ENCODE measurements around the gene PSMB3.

PSMB3 gene

DNA sequence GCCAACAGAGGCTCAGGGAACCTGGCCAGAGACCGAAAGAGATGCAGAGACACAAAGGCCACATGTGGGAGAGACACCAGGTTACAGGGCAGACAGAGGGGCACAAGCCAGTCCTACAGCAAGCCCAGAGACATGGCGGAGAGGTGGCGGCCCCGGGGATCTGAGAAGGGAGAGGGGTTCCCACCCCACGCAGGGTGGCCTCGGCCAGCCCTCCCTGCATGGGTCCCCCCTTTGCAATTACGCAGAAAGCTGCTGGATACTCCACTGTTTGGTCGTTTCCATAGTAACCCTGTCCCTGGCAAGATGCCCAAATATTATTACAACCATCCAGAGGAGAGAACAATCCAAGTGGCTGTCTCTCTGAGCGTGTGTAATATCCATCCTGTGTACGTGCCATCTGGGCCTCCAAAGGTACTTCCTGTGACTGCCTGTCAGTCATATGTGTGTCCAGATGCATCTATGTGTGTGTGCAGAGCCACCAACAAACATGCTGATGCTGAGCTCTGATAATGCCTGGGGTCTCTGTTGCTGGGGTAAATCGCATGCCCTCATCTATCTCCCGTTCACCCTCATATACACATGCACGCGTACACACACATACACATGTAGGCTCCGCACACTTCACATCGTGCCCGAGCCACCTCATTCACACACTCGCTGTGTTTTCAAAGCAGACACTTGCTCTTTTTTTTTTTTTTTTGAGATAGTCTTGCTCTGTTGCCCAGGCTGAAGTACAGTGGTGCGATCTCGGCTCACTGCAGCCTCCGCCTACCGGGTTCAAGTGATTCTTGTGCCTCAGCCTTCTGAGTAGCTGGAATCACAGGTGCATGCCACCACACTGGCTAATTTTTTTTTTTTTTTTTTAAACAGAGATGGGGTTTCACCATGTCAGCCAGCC is 9.9 kb upstream of the PSMB3 start:
- H3K27ac ChIP-seq (ENCODE audit: low read depth, low read length): peak overlapping the region; percentile 41
- peaks cover 0 to 23% (median 22%) of the 10 kb centered on the region in 5 donors for H3K36me3 ChIP-seq (ENCODE audit: control insufficient read depth in 5 of 5, insufficient read depth in 5 of 5, low read length in 5 of 5)

DNA sequence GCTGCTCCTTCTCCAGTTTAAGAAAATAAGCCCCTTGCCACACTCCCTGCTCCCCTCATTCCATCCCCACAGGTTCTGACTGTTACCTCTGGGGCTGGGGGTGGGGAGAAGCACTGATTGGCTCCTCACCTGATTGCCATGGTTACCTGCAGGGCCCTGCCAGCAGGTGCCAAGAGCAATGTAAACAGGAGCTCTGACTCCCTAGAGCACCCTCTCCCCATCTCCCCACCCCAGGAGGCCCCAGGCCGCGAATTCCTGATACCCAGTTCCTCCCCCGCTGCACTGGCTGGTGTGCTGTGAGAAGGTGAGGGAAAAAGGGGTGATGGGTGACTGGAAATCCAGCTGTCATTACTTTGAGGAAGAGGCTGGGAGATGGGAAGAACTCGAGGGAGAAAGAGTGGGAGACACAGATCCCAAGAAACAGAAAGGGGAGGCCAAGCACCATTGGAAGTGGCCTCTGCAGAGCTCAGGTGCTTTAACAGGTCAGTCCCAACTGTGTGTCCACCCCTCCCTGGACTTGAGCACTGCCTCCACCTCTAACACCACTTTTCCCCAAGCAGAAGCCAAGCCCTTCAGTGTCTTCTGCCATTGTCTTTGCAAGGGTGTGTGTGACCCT is 8.9 kb upstream of the PSMB3 start:
- Histone ChIP-seq H3K9ac (ENCODE audit: low read length in 5 of 5) (no peak overlapping the region), H3K27me3 (ENCODE audit: control insufficient read depth in 5 of 5, insufficient read depth in 4 of 5, low read length in 5 of 5) (peaks cover 0 to 17% (median 6%) of the 10 kb centered on the region in 5 donors), H3K4me3 (ENCODE audit: low read depth in 1 of 5, low read length in 5 of 5) (no peak overlapping the region), H3K9me3 (ENCODE audit: control insufficient read depth in 5 of 5, low read length in 5 of 5) (no peaks in the 10 kb centered on the region), H3K36me3 (ENCODE audit: control insufficient read depth in 5 of 5, insufficient read depth in 5 of 5, low read length in 5 of 5) (peaks cover 0 to 15% (median 14%) of the 10 kb centered on the region in 5 donors), H3K4me1 (ENCODE audit: control insufficient read depth in 5 of 5, insufficient read depth in 5 of 5, low read length in 5 of 5) (peaks cover 8 to 54% (median 40%) of the 10 kb centered on the region in 5 donors), H3K27ac (ENCODE audit: low read depth, low read length) (no peak overlapping the region)

More for the DNA sequence above, 9.9 kb upstream of the PSMB3 start:
- peak overlapping the region in 1 of 5 donors; percentile 46 for H3K9ac ChIP-seq (ENCODE audit: low read length in 5 of 5)
- peaks cover 8 to 48% (median 33%) of the 10 kb centered on the region in 5 donors for H3K4me1 ChIP-seq (ENCODE audit: control insufficient read depth in 5 of 5, insufficient read depth in 5 of 5, low read length in 5 of 5)
- H3K27me3 ChIP-seq (ENCODE audit: control insufficient read depth in 5 of 5, insufficient read depth in 4 of 5, low read length in 5 of 5): peaks cover 0 to 13% (median 6%) of the 10 kb centered on the region in 5 donors
- no peak overlapping the region for H3K4me3 ChIP-seq (ENCODE audit: low read depth in 1 of 5, low read length in 5 of 5)
- no peaks in the 10 kb centered on the region for H3K9me3 ChIP-seq (ENCODE audit: control insufficient read depth in 5 of 5, low read length in 5 of 5)

DNA sequence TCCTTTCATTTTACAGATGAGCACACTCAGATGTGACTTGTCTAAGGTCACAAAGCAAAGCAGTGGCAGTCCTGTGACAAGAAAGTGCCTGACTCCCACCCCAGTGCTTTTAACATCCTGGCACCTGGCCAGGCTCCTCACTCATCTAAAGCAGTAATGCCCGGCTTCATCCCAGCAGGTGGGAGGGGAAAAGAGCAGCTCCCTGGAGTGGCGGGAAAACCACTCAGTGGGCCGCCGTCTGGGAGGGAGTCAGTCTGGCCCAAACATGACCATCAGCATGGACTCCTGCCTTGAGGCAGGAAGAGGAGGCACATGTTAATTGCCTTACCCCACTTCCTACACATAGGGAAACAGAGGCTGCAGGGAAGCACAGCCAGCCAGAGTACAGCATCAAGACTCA is 7.0 kb upstream of the PSMB3 start:
- Histone ChIP-seq H3K4me3 (ENCODE audit: low read depth in 1 of 5, low read length in 5 of 5) (no peak overlapping the region), H3K27ac (ENCODE audit: low read depth, low read length) (no peak overlapping the region), H3K9ac (ENCODE audit: low read length in 5 of 5) (peak overlapping the region in 1 of 5 donors; percentile 26), H3K9me3 (ENCODE audit: control insufficient read depth in 5 of 5, low read length in 5 of 5) (no peaks in the 10 kb centered on the region), H3K4me1 (ENCODE audit: control insufficient read depth in 5 of 5, insufficient read depth in 5 of 5, low read length in 5 of 5) (peaks cover 10 to 73% (median 59%) of the 10 kb centered on the region in 5 donors), H3K27me3 (ENCODE audit: control insufficient read depth in 5 of 5, insufficient read depth in 4 of 5, low read length in 5 of 5) (peaks cover 0 to 25% (median 6%) of the 10 kb centered on the region in 5 donors), H3K36me3 (ENCODE audit: control insufficient read depth in 5 of 5, insufficient read depth in 5 of 5, low read length in 5 of 5) (no peaks in the 10 kb centered on the region)

DNA sequence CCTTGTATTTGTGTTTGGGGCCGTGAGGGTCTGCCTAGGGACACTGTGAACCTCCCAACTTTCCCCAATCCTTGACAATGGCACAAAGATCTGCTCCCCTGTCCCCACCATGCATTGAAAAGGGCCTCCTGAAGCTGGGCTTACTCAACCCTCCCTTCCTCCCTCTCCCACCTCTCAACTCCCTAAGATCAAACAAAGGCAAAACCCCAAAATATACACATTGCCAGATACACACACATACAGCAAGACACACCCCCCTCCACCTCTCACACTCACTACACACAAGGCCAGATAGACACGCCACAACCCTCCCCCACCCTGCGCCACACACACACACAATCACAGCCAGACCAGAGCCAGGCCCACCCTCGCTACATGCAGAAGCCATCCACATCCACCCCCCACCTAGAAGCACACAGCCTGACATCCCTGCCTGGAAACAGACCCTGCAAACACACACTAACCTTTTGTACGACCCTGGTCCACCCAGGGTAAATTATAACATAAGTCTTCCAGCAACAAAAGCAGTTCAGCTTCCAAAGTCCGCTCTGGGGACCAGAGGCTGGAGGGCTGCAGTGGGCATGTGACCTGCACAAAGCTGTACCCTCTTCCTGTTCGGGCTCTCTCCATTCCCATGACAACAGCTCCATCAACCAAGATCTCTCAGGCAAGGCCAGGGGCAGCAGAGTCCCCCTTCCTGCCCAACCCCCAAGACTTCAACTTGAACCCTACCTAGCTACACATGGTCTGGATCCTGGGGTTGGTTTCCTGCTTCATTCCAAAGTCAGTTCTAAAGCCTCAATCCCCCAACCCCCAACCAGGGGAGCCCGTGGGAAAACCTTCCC is 6.3 kb upstream of the PSMB3 start:
- no peaks in the 10 kb centered on the region for H3K36me3 ChIP-seq (ENCODE audit: control insufficient read depth in 5 of 5, insufficient read depth in 5 of 5, low read length in 5 of 5)
- peak overlapping the region in 2 of 5 donors; percentile 52 to 68 for H3K9ac ChIP-seq (ENCODE audit: low read length in 5 of 5)
- H3K9me3 ChIP-seq (ENCODE audit: control insufficient read depth in 5 of 5, low read length in 5 of 5): no peaks in the 10 kb centered on the region
- H3K27me3 ChIP-seq (ENCODE audit: control insufficient read depth in 5 of 5, insufficient read depth in 4 of 5, low read length in 5 of 5): peaks cover 0 to 25% (median 6%) of the 10 kb centered on the region in 5 donors
- peak overlapping the region in 4 of 5 donors; percentile 55 to 94 (median 78) for H3K4me3 ChIP-seq (ENCODE audit: low read depth in 1 of 5, low read length in 5 of 5)
- peaks cover 12 to 75% (median 66%) of the 10 kb centered on the region in 5 donors for H3K4me1 ChIP-seq (ENCODE audit: control insufficient read depth in 5 of 5, insufficient read depth in 5 of 5, low read length in 5 of 5)
- peak overlapping the region; percentile 62 for H3K27ac ChIP-seq (ENCODE audit: low read depth, low read length)

DNA sequence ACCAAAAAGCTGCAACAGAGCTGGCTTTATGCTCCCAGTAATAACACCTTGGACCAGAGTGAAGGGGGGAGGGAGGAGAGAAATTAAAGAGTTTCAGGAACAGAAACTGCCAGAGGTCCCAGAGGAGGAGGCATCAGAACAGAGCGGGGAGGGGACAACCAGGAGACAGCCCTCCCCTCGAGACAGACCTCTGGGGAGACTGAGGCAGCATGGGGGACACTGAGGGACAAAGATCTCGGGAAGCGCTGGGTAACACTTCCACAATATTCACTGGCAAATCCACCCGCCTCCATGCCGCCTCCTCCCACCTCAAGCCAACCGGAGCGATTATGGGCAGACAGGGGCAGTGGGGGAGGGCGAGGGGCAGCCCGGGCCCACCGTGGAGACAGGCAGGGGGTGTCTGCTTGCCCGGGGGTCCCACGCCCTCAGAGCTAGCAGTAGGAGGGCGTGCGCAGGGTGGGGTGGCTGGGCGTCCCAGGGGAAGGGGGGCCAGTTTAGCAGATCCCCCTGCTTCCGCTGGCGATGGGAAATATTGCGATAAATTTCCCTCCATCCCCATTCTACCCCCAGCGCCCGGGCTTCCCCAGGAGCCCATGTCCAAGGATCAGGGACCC is 5.6 kb upstream of the PSMB3 start:
- H3K27ac ChIP-seq (ENCODE audit: low read depth, low read length): peak overlapping the region; percentile 62
- peaks cover 14 to 73% (median 67%) of the 10 kb centered on the region in 5 donors for H3K4me1 ChIP-seq (ENCODE audit: control insufficient read depth in 5 of 5, insufficient read depth in 5 of 5, low read length in 5 of 5)
- peak overlapping the region in 3 of 5 donors; percentile 30 to 68 (median 52) for H3K9ac ChIP-seq (ENCODE audit: low read length in 5 of 5)
- H3K36me3 ChIP-seq (ENCODE audit: control insufficient read depth in 5 of 5, insufficient read depth in 5 of 5, low read length in 5 of 5): no peaks in the 10 kb centered on the region
- H3K4me3 ChIP-seq (ENCODE audit: low read depth in 1 of 5, low read length in 5 of 5): peak overlapping the region; percentile 25 to 94 (median 72)
- peaks cover 0 to 25% (median 6%) of the 10 kb centered on the region in 5 donors for H3K27me3 ChIP-seq (ENCODE audit: control insufficient read depth in 5 of 5, insufficient read depth in 4 of 5, low read length in 5 of 5)
- H3K9me3 ChIP-seq (ENCODE audit: control insufficient read depth in 5 of 5, low read length in 5 of 5): no peaks in the 10 kb centered on the region

DNA sequence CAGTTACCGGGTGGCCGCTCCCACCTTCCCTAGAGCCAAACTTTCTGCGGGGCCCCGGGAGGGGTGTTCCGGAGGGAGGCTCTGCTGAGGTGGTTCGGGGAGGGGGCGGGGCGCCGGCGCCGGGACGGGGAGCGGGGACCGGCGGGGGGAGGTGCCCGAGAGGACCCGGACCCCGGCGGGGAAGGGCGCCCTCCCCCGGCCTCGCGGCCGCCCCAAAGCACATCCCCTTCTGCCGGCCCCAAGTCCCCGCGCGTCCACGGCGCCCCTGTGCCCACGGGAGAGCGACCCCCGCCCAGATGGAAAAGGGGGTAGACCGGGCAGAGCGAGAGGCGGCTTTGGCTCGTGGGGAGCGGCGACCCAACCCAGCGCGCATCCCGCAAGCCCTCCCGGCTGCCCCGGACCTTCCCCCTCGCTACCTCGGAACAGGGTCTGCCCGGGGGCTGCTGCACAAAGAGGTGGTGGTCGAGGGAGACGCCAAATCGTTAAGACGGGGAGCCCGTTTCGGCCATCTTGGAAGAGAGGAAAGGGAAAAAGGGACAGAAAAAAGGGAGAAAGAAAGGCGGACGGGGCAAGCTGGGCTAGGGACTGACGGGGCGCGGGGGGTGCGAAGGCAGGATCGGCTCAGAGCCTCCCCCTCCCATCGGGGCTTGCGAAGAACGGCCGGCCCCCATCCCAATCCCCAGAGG is 4.9 kb upstream of the PSMB3 start:
- Histone ChIP-seq H3K36me3 (ENCODE audit: control insufficient read depth in 5 of 5, insufficient read depth in 5 of 5, low read length in 5 of 5) (no peaks in the 10 kb centered on the region), H3K4me3 (ENCODE audit: low read depth in 1 of 5, low read length in 5 of 5) (peak overlapping the region; percentile 67 to 94 (median 82)), H3K27ac (ENCODE audit: low read depth, low read length) (peak overlapping the region; percentile 62), H3K9ac (ENCODE audit: low read length in 5 of 5) (peak overlapping the region in 4 of 5 donors; percentile 62 to 80 (median 76)), H3K4me1 (ENCODE audit: control insufficient read depth in 5 of 5, insufficient read depth in 5 of 5, low read length in 5 of 5) (peaks cover 12 to 70% (median 64%) of the 10 kb centered on the region in 5 donors), H3K27me3 (ENCODE audit: control insufficient read depth in 5 of 5, insufficient read depth in 4 of 5, low read length in 5 of 5) (peaks cover 0 to 25% (median 6%) of the 10 kb centered on the region in 5 donors), H3K9me3 (ENCODE audit: control insufficient read depth in 5 of 5, low read length in 5 of 5) (no peaks in the 10 kb centered on the region)

DNA sequence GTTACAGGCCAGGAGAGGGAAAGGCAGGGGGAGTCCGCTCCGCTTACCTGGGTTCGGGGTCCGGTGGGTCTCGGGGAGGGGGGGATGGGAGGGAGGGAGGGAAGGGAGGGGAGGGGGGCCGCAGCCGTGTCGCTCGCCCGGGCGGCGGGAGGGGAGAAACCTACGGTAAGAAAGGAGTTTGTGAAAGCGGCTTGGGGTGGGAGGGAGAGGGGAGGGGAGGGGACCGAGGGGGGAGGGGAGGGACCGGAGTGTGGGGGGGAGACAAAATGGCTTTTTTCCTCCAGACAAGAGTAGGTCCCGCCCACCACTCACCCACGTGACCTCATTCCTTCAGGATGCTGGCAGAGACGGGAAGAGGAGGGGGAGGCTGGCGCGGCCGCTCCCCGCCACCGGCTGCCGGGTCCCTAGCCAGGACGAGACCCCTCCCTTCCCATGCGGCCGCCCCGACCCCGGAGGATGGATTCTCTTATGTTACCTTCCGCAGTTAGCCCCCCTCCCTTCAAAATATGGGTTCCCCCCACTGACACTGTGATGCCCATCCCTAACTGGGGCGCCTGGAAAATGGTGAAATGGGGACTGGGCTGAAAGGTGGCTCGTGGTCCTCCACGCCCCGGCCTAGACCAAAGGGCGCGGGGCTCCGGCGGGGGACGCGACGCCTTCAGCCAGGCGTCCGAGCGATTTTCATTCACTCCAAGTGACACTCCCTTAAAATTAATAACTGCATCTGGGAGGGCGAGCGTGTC is 4.2 kb upstream of the PSMB3 start, which contains the start of gene PCGF2:
Gene PCGF2 (minus strand): TSS at position 188 of the 743 bp plus-strand sequence. CDS start 7,934 bp downstream, outside the sequence.
- H3K27ac ChIP-seq (ENCODE audit: low read depth, low read length): peak within 1 kb of the TSS; percentile 75
- H3K4me3 ChIP-seq (ENCODE audit: low read depth in 1 of 5, low read length in 5 of 5): peak within 1 kb of the TSS; percentile 67 to 94 (median 82)
- H3K4me1 ChIP-seq (ENCODE audit: control insufficient read depth in 5 of 5, insufficient read depth in 5 of 5, low read length in 5 of 5): peaks cover 9 to 70% (median 64%) of the 10 kb centered on the region in 5 donors
- no peaks in the 10 kb centered on the region for H3K36me3 ChIP-seq (ENCODE audit: control insufficient read depth in 5 of 5, insufficient read depth in 5 of 5, low read length in 5 of 5)
- no peaks in the 10 kb centered on the region for H3K9me3 ChIP-seq (ENCODE audit: control insufficient read depth in 5 of 5, low read length in 5 of 5)
- H3K9ac ChIP-seq (ENCODE audit: low read length in 5 of 5): peak within 1 kb of the TSS in 4 of 5 donors; percentile 62 to 80 (median 76)
- peaks cover 0 to 25% (median 6%) of the 10 kb centered on the region in 5 donors for H3K27me3 ChIP-seq (ENCODE audit: control insufficient read depth in 5 of 5, insufficient read depth in 4 of 5, low read length in 5 of 5)

DNA sequence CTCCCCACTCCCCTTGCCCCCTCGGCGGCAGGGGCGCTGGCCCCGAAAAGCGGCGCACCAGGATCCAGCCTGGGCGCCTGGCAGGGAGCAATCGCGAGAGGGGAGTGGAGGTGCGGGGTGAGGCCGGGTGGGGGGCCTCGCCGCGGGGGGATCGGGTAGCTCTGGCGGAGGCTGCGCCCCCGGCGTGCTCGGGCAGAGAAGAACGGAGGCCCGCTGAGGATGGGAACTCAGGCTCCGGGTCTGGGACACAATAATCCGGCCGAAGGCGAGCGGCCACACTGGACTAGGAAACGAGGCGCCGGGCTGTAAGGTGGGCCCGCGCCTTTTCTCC is 3.7 kb upstream of the PSMB3 start:
- no peaks in the 10 kb centered on the region for H3K36me3 ChIP-seq (ENCODE audit: control insufficient read depth in 5 of 5, insufficient read depth in 5 of 5, low read length in 5 of 5)
- H3K27ac ChIP-seq (ENCODE audit: low read depth, low read length): peak overlapping the region; percentile 75
- peak overlapping the region in 4 of 5 donors; percentile 52 to 94 (median 77) for H3K4me3 ChIP-seq (ENCODE audit: low read depth in 1 of 5, low read length in 5 of 5)
- peak overlapping the region in 3 of 5 donors; percentile 51 to 69 (median 59) for H3K9ac ChIP-seq (ENCODE audit: low read length in 5 of 5)
- peaks cover 11 to 75% (median 69%) of the 10 kb centered on the region in 5 donors for H3K4me1 ChIP-seq (ENCODE audit: control insufficient read depth in 5 of 5, insufficient read depth in 5 of 5, low read length in 5 of 5)
- H3K27me3 ChIP-seq (ENCODE audit: control insufficient read depth in 5 of 5, insufficient read depth in 4 of 5, low read length in 5 of 5): peaks cover 0 to 25% (median 6%) of the 10 kb centered on the region in 5 donors
- no peaks in the 10 kb centered on the region for H3K9me3 ChIP-seq (ENCODE audit: control insufficient read depth in 5 of 5, low read length in 5 of 5)
